Fibroblast of lung (primary cell): ENCODE data around the gene MSH4. TPM values are rescaled to one million over a fixed set of nuclear protein-coding genes. Genes with fewer than 3 reads are reported as not detected.
A peak's percentile ranks its signal among the peaks of the same experiment; 100 is the strongest.
"Not testable (repeated sequence)": the region's sequence is repeated elsewhere in the genome, so short reads cannot be mapped to it uniquely, and the experiment has no call there.

Source experiments
- DNase-seq, 2 donors: peaks; one replicate each; pipeline versions ENCODE4 v3.0.0 to v3.0.0-alpha.2; 2010; ENCODE audit warnings: low read depth in 2 of 2
- H2AFZ ChIP-seq: 2 replicates; pipeline ENCODE4 v1.5.1; 2012; ENCODE audit warnings: low read length, control low read depth, inconsistent platforms
- H3K27ac ChIP-seq: 2 replicates; pipeline ENCODE4 v1.5.1; 2011; ENCODE audit warnings: low read length, control low read depth; ENCODE audit not compliant: insufficient read depth
- H3K27me3 ChIP-seq: 2 replicates; pipeline ENCODE4 v1.5.1; 2011; ENCODE audit warnings: mild to moderate bottlenecking, low read length; ENCODE audit not compliant: control insufficient read depth, insufficient read depth
- H3K36me3 ChIP-seq: 2 replicates; pipeline ENCODE4 v1.5.1; 2011; ENCODE audit warnings: low read length; ENCODE audit not compliant: control insufficient read depth, insufficient read depth
- H3K4me1 ChIP-seq: 2 replicates; pipeline ENCODE4 v1.5.1; 2011; ENCODE audit warnings: low read length; ENCODE audit not compliant: control insufficient read depth, insufficient read depth; ENCODE audit errors: extremely low read depth
- H3K4me2 ChIP-seq: 2 replicates; pipeline ENCODE4 v1.5.1; 2011; ENCODE audit warnings: low read length, control low read depth; ENCODE audit not compliant: insufficient read depth; ENCODE audit errors: extremely low read depth
- H3K4me3 ChIP-seq, 4 experiments: fragments of 200-600 bp in 1 of 4; sonication (generic) in 1 of 4; replicated peaks in 1 of 4; 2 replicates each; pipeline ENCODE4 v1.5.1; 2011 to 2016; ENCODE audit warnings: low read length in 4 of 4, low read depth in 3 of 4, mild to moderate bottlenecking in 3 of 4, control low read depth in 2 of 4, inconsistent platforms in 1 of 4, mixed read lengths in 1 of 4; ENCODE audit not compliant: insufficient read depth in 1 of 4; ENCODE audit errors: control extremely low read depth in 1 of 4
- H3K79me2 ChIP-seq: 2 replicates; pipeline ENCODE4 v1.5.1; 2012; ENCODE audit warnings: mild to moderate bottlenecking, low read length, inconsistent platforms; ENCODE audit not compliant: control insufficient read depth, insufficient read depth
- H3K9ac ChIP-seq: 2 replicates; pipeline ENCODE4 v1.5.1; 2011; ENCODE audit warnings: mild to moderate bottlenecking, low read length, control low read depth; ENCODE audit not compliant: insufficient read depth
- H3K9me3 ChIP-seq: 2 replicates; pipeline ENCODE4 v1.5.1; 2012; ENCODE audit warnings: low read depth, low read length; ENCODE audit not compliant: control insufficient read depth, insufficient read depth
- H4K20me1 ChIP-seq: 2 replicates; pipeline ENCODE4 v1.5.1; 2011; ENCODE audit warnings: low read length; ENCODE audit not compliant: control insufficient read depth, insufficient read depth; ENCODE audit errors: extremely low read depth
- EZH2 ChIP-seq: IDR thresholded peaks from 2 replicates; pipeline ENCODE4 v1.5.1; 2012; ENCODE audit warnings: low read length, control low read depth, mild to moderate bottlenecking; ENCODE audit errors: missing control alignments
- polyA minus RNA-seq: library from RNA; depleted of rRNA, polyadenylated mRNA; stranded (reverse); fragments of >200 nt; gene quantifications from 2 replicates; pipeline ENCODE4 v1.2.3, GENCODE V29; 2011; ENCODE audit warnings: low replicate concordance
- polyA plus RNA-seq, 2 donors: library from polyadenylated mRNA; depleted of rRNA in 1 of 2; stranded (reverse) in 1 of 2; unstranded in 1 of 2; fragments of >200 nt; gene quantifications; 2 replicates each; pipeline ENCODE4 v1.2.1, GENCODE V29; 2011 to 2012; ENCODE audit warnings: missing spikeins in 1 of 2
- total RNA-seq: library from RNA; depleted of rRNA; stranded (reverse); fragments of >200 nt; gene quantifications from 2 replicates; pipeline ENCODE4 v1.2.1, GENCODE V29; 2014
- TF ChIP-seq, protein P1 (sequence below), 2 donors: IDR thresholded peaks in 1 of 2; conservative IDR thresholded peaks in 1 of 2; 1 replicate in 1 of 2; 2 replicates in 1 of 2; pipeline ENCODE4 v1.5.1; 2011 to 2012; ENCODE audit warnings: low read length in 2 of 2, control low read depth in 1 of 2, inconsistent platforms in 1 of 2, low read depth in 1 of 2, mild to moderate bottlenecking in 1 of 2

MSH4 gene
- total RNA-seq = 0.66 and 0.77 TPM in 2 replicates
- 0.02 TPM in 1 of 2 replicates, not detected in the other for polyA plus RNA-seq
- not detected in 2 replicates for polyA plus RNA-seq (2012)
- polyA minus RNA-seq = 0.37 TPM in 1 of 2 replicates, not detected in the other

DNA sequence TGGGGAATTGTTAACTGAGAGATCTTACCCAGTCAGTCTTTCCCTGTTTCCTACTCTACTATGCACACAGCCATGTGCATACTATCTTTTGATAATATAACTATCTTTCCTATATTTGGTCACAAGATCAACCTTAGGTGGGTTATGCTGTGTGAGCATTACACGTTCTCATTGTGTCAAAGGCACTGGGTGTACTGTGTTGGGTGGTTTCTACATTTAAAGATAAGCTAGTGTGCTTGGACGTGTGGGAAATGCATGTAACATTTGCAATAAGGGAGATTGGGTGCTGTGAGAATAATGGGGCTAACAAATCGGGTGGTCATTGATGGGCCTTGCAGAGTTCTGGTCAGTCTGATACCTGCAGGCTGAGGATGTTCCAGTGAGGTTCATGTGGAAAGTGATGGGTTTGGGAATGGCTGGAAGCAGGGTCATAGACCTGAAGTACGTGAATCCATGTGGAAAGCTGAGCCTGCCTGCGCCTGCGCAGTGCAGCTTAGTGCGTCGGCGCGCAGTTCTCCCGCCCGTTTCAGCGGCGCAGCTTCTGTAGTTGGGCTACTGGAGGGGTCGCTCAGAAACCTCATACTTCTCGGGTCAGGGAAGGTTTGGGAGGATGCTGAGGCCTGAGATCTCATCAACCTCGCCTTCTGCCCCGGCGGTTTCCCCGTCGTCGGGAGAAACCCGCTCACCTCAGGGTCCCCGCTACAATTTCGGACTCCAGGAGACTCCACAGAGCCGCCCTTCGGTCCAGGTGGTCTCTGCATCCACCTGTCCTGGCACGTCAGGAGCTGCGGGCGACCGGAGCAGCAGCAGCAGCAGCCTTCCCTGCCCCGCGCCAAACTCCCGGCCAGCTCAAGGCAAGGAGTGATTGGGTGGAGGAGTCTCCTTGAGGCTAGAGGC, at the start of gene MSH4:
Gene MSH4, plus strand, starts transcription at position 507 of the 897 bp plus-strand sequence. Its CDS starts 104 bp downstream, at position 611.
- H3K79me2 ChIP-seq = peaks cover under 1% of the 10 kb centered on the region
- no peak within 1 kb of the TSS for H3K4me2 ChIP-seq
- H3K4me1 ChIP-seq = no peaks in the 10 kb centered on the region
- H3K4me3 ChIP-seq = no peak within 1 kb of the TSS
- H3K9me3 ChIP-seq = no peaks in the 10 kb centered on the region
- H3K36me3 ChIP-seq = peaks cover 9% of the 10 kb centered on the region
- no peaks in the 10 kb centered on the region for H4K20me1 ChIP-seq
- no peak within 1 kb of the TSS for H2AFZ ChIP-seq
- H3K27ac ChIP-seq = no peak within 1 kb of the TSS
- peak in 1 of 2 donors; percentile 6 for DNase-seq
- TF ChIP-seq EZH2 = no peak
- TF ChIP-seq, protein P1, sequence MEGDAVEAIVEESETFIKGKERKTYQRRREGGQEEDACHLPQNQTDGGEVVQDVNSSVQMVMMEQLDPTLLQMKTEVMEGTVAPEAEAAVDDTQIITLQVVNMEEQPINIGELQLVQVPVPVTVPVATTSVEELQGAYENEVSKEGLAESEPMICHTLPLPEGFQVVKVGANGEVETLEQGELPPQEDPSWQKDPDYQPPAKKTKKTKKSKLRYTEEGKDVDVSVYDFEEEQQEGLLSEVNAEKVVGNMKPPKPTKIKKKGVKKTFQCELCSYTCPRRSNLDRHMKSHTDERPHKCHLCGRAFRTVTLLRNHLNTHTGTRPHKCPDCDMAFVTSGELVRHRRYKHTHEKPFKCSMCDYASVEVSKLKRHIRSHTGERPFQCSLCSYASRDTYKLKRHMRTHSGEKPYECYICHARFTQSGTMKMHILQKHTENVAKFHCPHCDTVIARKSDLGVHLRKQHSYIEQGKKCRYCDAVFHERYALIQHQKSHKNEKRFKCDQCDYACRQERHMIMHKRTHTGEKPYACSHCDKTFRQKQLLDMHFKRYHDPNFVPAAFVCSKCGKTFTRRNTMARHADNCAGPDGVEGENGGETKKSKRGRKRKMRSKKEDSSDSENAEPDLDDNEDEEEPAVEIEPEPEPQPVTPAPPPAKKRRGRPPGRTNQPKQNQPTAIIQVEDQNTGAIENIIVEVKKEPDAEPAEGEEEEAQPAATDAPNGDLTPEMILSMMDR (conservative IDR thresholded peaks at IDR 0.05 in 1 of 2, IDR thresholded peaks at IDR 0.05 in 1 of 2; ENCODE audit: low read depth in 1 of 2, low read length in 2 of 2) = no peak
- no peaks in the 10 kb centered on the region for H3K27me3 ChIP-seq
- no peak within 1 kb of the TSS for H3K9ac ChIP-seq

DNA sequence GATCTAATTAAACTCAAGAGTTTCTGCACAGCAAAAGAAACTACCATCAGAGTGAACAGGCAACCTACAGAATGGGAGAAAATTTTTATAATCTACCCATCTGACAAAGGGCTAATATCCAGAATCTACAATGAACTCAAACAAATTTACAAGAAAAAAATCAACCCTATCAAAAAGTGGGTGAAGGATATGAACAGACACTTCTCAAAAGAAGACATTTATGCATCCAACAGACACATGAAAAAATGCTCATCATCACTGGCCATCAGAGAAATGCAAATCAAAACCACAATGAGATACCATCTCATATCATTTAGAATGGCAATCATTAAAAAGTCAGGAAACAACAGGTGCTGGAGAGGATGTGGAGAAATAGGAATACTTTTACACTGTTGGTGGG, 39.5 kb upstream of the MSH4 start:
- H3K9ac ChIP-seq, H3K36me3 ChIP-seq, H3K27ac ChIP-seq, H3K4me1 ChIP-seq, H2AFZ ChIP-seq, H4K20me1 ChIP-seq, H3K79me2 ChIP-seq, DNase-seq, H3K4me2 ChIP-seq, H3K27me3 ChIP-seq, H3K4me3 ChIP-seq, H3K9me3 ChIP-seq: not testable (repeated sequence)

DNA sequence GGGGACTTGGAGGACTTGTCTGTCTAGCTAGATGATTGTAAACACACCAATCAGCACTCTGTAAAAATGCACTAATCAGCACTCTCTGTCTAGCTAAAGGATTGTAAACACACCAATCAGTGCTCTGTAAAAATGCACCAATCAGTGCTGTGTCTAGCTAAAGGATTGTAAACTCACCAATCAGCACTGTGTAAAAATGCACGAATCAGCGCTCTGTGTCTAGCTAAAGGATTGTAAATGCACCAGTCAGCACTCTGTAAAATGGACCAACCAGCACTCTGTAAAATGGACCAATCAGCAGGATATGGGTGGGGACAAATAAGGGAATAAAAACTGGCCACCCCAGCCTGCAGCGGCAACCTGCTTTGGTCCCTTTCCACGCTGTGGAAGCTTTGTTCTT, 38.1 kb upstream of the MSH4 start:
- H3K9me3 ChIP-seq, DNase-seq, H3K9ac ChIP-seq, H3K4me3 ChIP-seq, H3K4me1 ChIP-seq, H2AFZ ChIP-seq, H3K27ac ChIP-seq, H3K4me2 ChIP-seq, H3K27me3 ChIP-seq, H3K79me2 ChIP-seq, H3K36me3 ChIP-seq, H4K20me1 ChIP-seq: not testable (repeated sequence)
